GM19395 (cell line): ENCODE data around the gene SMARCB1.
"Not testable (repeated sequence)": the region's sequence is repeated elsewhere in the genome, so short reads cannot be mapped to it uniquely, and the experiment has no call there.

Experiments
- ATAC-seq: cut with Tn5 transposase; IDR thresholded peaks from one replicate; pipeline ENCODE4 v1.9.1; 2021; ENCODE audit warnings: mild to moderate bottlenecking, moderate library complexity; ENCODE audit not compliant: unreplicated experiment

SMARCB1 gene

GRCh38 chr22:23841736-23842445, 55.1 kb downstream of the SMARCB1 start:
- ATAC-seq, result no peak

GRCh38 chr22:23842599-23842998, 55.8 kb downstream of the SMARCB1 start:
- ATAC-seq, result no peak

GRCh38 chr22:23844739-23845202, 58.0 kb downstream of the SMARCB1 start:
- ATAC-seq, result no peak

GRCh38 chr22:23845265-23846080, 58.7 kb downstream of the SMARCB1 start:
- no peak for ATAC-seq

GRCh38 chr22:23846081-23846469, 59.3 kb downstream of the SMARCB1 start:
- ATAC-seq, result no peak

- no peak for ATAC-seq
Observed at GRCh38 chr22:23847310-23847920, 60.6 kb downstream of the SMARCB1 start.

GRCh38 chr22:23847991-23848864, 61.5 kb downstream of the SMARCB1 start:
- ATAC-seq, result no peak

GRCh38 chr22:23849009-23850006, 62.5 kb downstream of the SMARCB1 start:
- ATAC-seq, result no peak

GRCh38 chr22:23850136-23850611, 63.4 kb downstream of the SMARCB1 start:
- peak; percentile 62 for ATAC-seq

- ATAC-seq, result peak; percentile 48
Observed at GRCh38 chr22:23856721-23857605, 70.2 kb downstream of the SMARCB1 start.

GRCh38 chr22:23857606-23858483, 71.1 kb downstream of the SMARCB1 start, which contains the start of gene SLC2A11:
TSS of gene SLC2A11 (plus strand) at chr22:23857875. CDS start at chr22:23858000, 125 bp downstream.
- ATAC-seq, result peak; percentile 86

- no peak for ATAC-seq
Observed at GRCh38 chr22:23858484-23858815, 71.7 kb downstream of the SMARCB1 start.

- no peak for ATAC-seq
Observed at GRCh38 chr22:23859201-23859600, 72.4 kb downstream of the SMARCB1 start.

- not testable (repeated sequence) for ATAC-seq
Observed at GRCh38 chr22:23860187-23860586, 73.4 kb downstream of the SMARCB1 start.

GRCh38 chr22:23862103-23862502, 75.3 kb downstream of the SMARCB1 start:
- no peak for ATAC-seq

- not testable (repeated sequence) for ATAC-seq
Observed at GRCh38 chr22:23864499-23865154, 77.9 kb downstream of the SMARCB1 start.

GRCh38 chr22:23868580-23868979, 81.8 kb downstream of the SMARCB1 start:
- no peak for ATAC-seq
